ENCODE results near the gene GPR151.
A peak's percentile ranks its signal among the peaks of the same experiment; 100 is the strongest.
"Not testable (repeated sequence)": the region's sequence is repeated elsewhere in the genome, so short reads cannot be mapped to it uniquely, and the experiment has no call there.

The GPR151 gene

GRCh38 chr5:146560205-146560812, 44.3 kb upstream of the GPR151 start:
- Histone ChIP-seq H3K27ac (ENCODE audit: low read length, poor library complexity, severe bottlenecking) (peak overlapping the region; percentile 90), H3K79me1 (replicated peaks; ENCODE audit: low read length, poor library complexity, severe bottlenecking) (no peaks in the 10 kb centered on the region), H3K4me3 (ENCODE audit: insufficient read depth in 1 of 2, low read depth in 1 of 2, low read length in 2 of 2) (no peak overlapping the region), H2BK15ac (ENCODE audit: low read depth, poor library complexity, severe bottlenecking) (no peak overlapping the region), H3K23ac (ENCODE audit: low read length in 2 of 2) (no peak overlapping the region), H2BK120ac (ENCODE audit: low read depth, low read length) (no peak overlapping the region), H2BK12ac (ENCODE audit: low read length in 2 of 2) (no peak overlapping the region), H4K91ac (ENCODE audit: low read length) (no peak overlapping the region), H3K4ac (ENCODE audit: low read depth in 1 of 2, low read length in 2 of 2) (no peak overlapping the region), H3K9ac (ENCODE audit: low read length) (no peak overlapping the region), H2AK5ac (ENCODE audit: low read length, severe bottlenecking) (peak overlapping the region; percentile 20), H3K36me3 (ENCODE audit: control insufficient read depth in 1 of 2, insufficient read depth in 2 of 2, low read depth in 1 of 2, low read length in 2 of 2) (no peaks in the 10 kb centered on the region), H3K4me2 (ENCODE audit: low read length, poor library complexity, severe bottlenecking) (peak overlapping the region; percentile 1), H2BK5ac (ENCODE audit: low read depth, low read length, poor library complexity, severe bottlenecking) (peak overlapping the region; percentile 45), H3K18ac (ENCODE audit: low read depth in 1 of 2, low read length in 2 of 2) (no peak overlapping the region), H4K8ac (ENCODE audit: low read length) (peak overlapping the region; percentile 56), H3K4me1 (ENCODE audit: control insufficient read depth, insufficient read depth, low read depth, low read length) (peaks cover 12% of the 10 kb centered on the region), H3K14ac (ENCODE audit: low read length in 2 of 2) (no peak overlapping the region), H3K27me3 (ENCODE audit: control insufficient read depth in 1 of 2, insufficient read depth in 1 of 2, low read length in 2 of 2) (no peaks in the 10 kb centered on the region), H2AFZ (ENCODE audit: low read depth, low read length) (no peak overlapping the region), H3K9me3 (ENCODE audit: control insufficient read depth, low read length) (no peaks in the 10 kb centered on the region)
- DNase-seq: peak; percentile 22
- no CpG with 5 or more reads among the region's 3 CpGs for WGBS

- H2AK5ac ChIP-seq (ENCODE audit: low read length, severe bottlenecking); H3K79me1 ChIP-seq (replicated peaks; ENCODE audit: low read length, poor library complexity, severe bottlenecking); H3K4me3 ChIP-seq (ENCODE audit: insufficient read depth in 1 of 2, low read depth in 1 of 2, low read length in 2 of 2); H3K23ac ChIP-seq (ENCODE audit: low read length in 2 of 2); H4K91ac ChIP-seq (ENCODE audit: low read length); H2BK120ac ChIP-seq (ENCODE audit: low read depth, low read length); H2BK12ac ChIP-seq (ENCODE audit: low read length in 2 of 2); H3K18ac ChIP-seq (ENCODE audit: low read depth in 1 of 2, low read length in 2 of 2); H3K27me3 ChIP-seq (ENCODE audit: control insufficient read depth in 1 of 2, insufficient read depth in 1 of 2, low read length in 2 of 2); H3K9ac ChIP-seq (ENCODE audit: low read length); H3K4ac ChIP-seq (ENCODE audit: low read depth in 1 of 2, low read length in 2 of 2); H3K4me2 ChIP-seq (ENCODE audit: low read length, poor library complexity, severe bottlenecking); H3K27ac ChIP-seq (ENCODE audit: low read length, poor library complexity, severe bottlenecking); H4K8ac ChIP-seq (ENCODE audit: low read length); H3K36me3 ChIP-seq (ENCODE audit: control insufficient read depth in 1 of 2, insufficient read depth in 2 of 2, low read depth in 1 of 2, low read length in 2 of 2); H3K9me3 ChIP-seq (ENCODE audit: control insufficient read depth, low read length); DNase-seq; H2BK15ac ChIP-seq (ENCODE audit: low read depth, poor library complexity, severe bottlenecking); H2AFZ ChIP-seq (ENCODE audit: low read depth, low read length); H2BK5ac ChIP-seq (ENCODE audit: low read depth, low read length, poor library complexity, severe bottlenecking); H3K14ac ChIP-seq (ENCODE audit: low read length in 2 of 2): not testable (repeated sequence)
- WGBS: 88% methylated on average over 4 of the region's 4 CpGs
- H3K4me1 ChIP-seq (ENCODE audit: control insufficient read depth, insufficient read depth, low read depth, low read length): peaks cover 10% of the 10 kb centered on the region
These were observed 40.9 kb upstream of the GPR151 start for GRCh38 chr5:146556884-146557283.

GRCh38 chr5:146553446-146553845, 37.5 kb upstream of the GPR151 start:
- Histone ChIP-seq H2AK5ac (ENCODE audit: low read length, severe bottlenecking) (no peak overlapping the region), H3K18ac (ENCODE audit: low read depth in 1 of 2, low read length in 2 of 2) (no peak overlapping the region), H2BK120ac (ENCODE audit: low read depth, low read length) (no peak overlapping the region), H3K23ac (ENCODE audit: low read length in 2 of 2) (no peak overlapping the region), H2BK15ac (ENCODE audit: low read depth, poor library complexity, severe bottlenecking) (no peak overlapping the region), H3K27me3 (ENCODE audit: control insufficient read depth in 1 of 2, insufficient read depth in 1 of 2, low read length in 2 of 2) (peaks cover 0 to 13% of the 10 kb centered on the region in 2 experiments), H3K4ac (ENCODE audit: low read depth in 1 of 2, low read length in 2 of 2) (no peak overlapping the region), H2BK5ac (ENCODE audit: low read depth, low read length, poor library complexity, severe bottlenecking) (no peak overlapping the region), H3K36me3 (ENCODE audit: control insufficient read depth in 1 of 2, insufficient read depth in 2 of 2, low read depth in 1 of 2, low read length in 2 of 2) (no peaks in the 10 kb centered on the region), H3K79me1 (replicated peaks; ENCODE audit: low read length, poor library complexity, severe bottlenecking) (no peaks in the 10 kb centered on the region), H4K8ac (ENCODE audit: low read length) (no peak overlapping the region), H2BK12ac (ENCODE audit: low read length in 2 of 2) (no peak overlapping the region), H4K91ac (ENCODE audit: low read length) (no peak overlapping the region), H3K27ac (ENCODE audit: low read length, poor library complexity, severe bottlenecking) (no peak overlapping the region), H3K4me2 (ENCODE audit: low read length, poor library complexity, severe bottlenecking) (no peak overlapping the region), H3K4me3 (ENCODE audit: insufficient read depth in 1 of 2, low read depth in 1 of 2, low read length in 2 of 2) (no peak overlapping the region), H3K14ac (ENCODE audit: low read length in 2 of 2) (no peak overlapping the region), H2AFZ (ENCODE audit: low read depth, low read length) (no peak overlapping the region), H3K9ac (ENCODE audit: low read length) (no peak overlapping the region), H3K4me1 (ENCODE audit: control insufficient read depth, insufficient read depth, low read depth, low read length) (no peaks in the 10 kb centered on the region), H3K9me3 (ENCODE audit: control insufficient read depth, low read length) (no peaks in the 10 kb centered on the region)
- DNase-seq: no peak
- 90% methylated on average over 1 of the region's 3 CpGs for WGBS

- no peak for DNase-seq
- no peaks in the 10 kb centered on the region for H3K4me1 ChIP-seq (ENCODE audit: control insufficient read depth, insufficient read depth, low read depth, low read length)
- no peaks in the 10 kb centered on the region for H3K79me1 ChIP-seq (replicated peaks; ENCODE audit: low read length, poor library complexity, severe bottlenecking)
- no peak overlapping the region for H2AFZ ChIP-seq (ENCODE audit: low read depth, low read length)
- no peak overlapping the region for H3K4me3 ChIP-seq (ENCODE audit: insufficient read depth in 1 of 2, low read depth in 1 of 2, low read length in 2 of 2)
- H2BK12ac ChIP-seq (ENCODE audit: low read length in 2 of 2): no peak overlapping the region
- no peaks in the 10 kb centered on the region for H3K36me3 ChIP-seq (ENCODE audit: control insufficient read depth in 1 of 2, insufficient read depth in 2 of 2, low read depth in 1 of 2, low read length in 2 of 2)
- no peak overlapping the region for H3K14ac ChIP-seq (ENCODE audit: low read length in 2 of 2)
- no peak overlapping the region for H3K18ac ChIP-seq (ENCODE audit: low read depth in 1 of 2, low read length in 2 of 2)
- no peak overlapping the region for H2BK5ac ChIP-seq (ENCODE audit: low read depth, low read length, poor library complexity, severe bottlenecking)
- H4K8ac ChIP-seq (ENCODE audit: low read length): no peak overlapping the region
- no peaks in the 10 kb centered on the region for H3K9me3 ChIP-seq (ENCODE audit: control insufficient read depth, low read length)
- no peak overlapping the region for H3K4me2 ChIP-seq (ENCODE audit: low read length, poor library complexity, severe bottlenecking)
- H3K23ac ChIP-seq (ENCODE audit: low read length in 2 of 2): no peak overlapping the region
- H2AK5ac ChIP-seq (ENCODE audit: low read length, severe bottlenecking): no peak overlapping the region
- no peak overlapping the region for H2BK120ac ChIP-seq (ENCODE audit: low read depth, low read length)
- H3K4ac ChIP-seq (ENCODE audit: low read depth in 1 of 2, low read length in 2 of 2): no peak overlapping the region
- no peak overlapping the region for H4K91ac ChIP-seq (ENCODE audit: low read length)
- no peak overlapping the region for H3K9ac ChIP-seq (ENCODE audit: low read length)
- H3K27me3 ChIP-seq (ENCODE audit: control insufficient read depth in 1 of 2, insufficient read depth in 1 of 2, low read length in 2 of 2): peaks cover 3 to 15% of the 10 kb centered on the region in 2 experiments
- H3K27ac ChIP-seq (ENCODE audit: low read length, poor library complexity, severe bottlenecking): no peak overlapping the region
- H2BK15ac ChIP-seq (ENCODE audit: low read depth, poor library complexity, severe bottlenecking): no peak overlapping the region
These were observed 33.6 kb upstream of the GPR151 start for GRCh38 chr5:146549615-146550014.

Measured in mesenchymal stem cell (in vitro differentiated cells and primary cell).